HepG2 (cell line): ENCODE results near the gene PCED1B. TPM values are rescaled to one million over a fixed set of nuclear protein-coding genes. Genes with fewer than 3 reads are reported as not detected.
A peak's percentile ranks its signal among the peaks of the same experiment; 100 is the strongest.

Experiments used
- ATAC-seq: fragments of 200-7000 bp; cut with Tn5 transposase; 3 replicates; pipeline ENCODE4 v1.9.1; 2020; ENCODE audit warnings: mild to moderate bottlenecking, moderate library complexity
- BruUV-seq: library from RNA; stranded (reverse); fragments of 400-500 nt; replicated peaks from 2 replicates; lab custom pipeline; 2021; lab: Mats Ljungman, UMichigan
- CTCF ChIA-PET: fragments of 300-600 bp; formaldehyde crosslinking; extraction: SDS; loops from one replicate; lab custom pipeline; 2021; ENCODE audit warnings: low total read pairs, inconsistent platforms, low intra/inter-chr PET ratio; lab: Yijun Ruan, JAX
- POLR2A ChIA-PET: fragments of 350-600 bp; sonication (Branson Sonifier 250); formaldehyde crosslinking; loops from one replicate; lab custom pipeline; 2020; ENCODE audit warnings: antibody characterized with exemption, inconsistent platforms; lab: Yijun Ruan, JAX
- DNase-seq: peaks from one replicate; pipeline ENCODE4 v3.0.0-alpha.2; 2015; ENCODE audit warnings: low spot score
- FAIRE-seq: peaks from 3 replicates; lab custom pipeline; 2011; peaks lifted over from hg19 to GRCh38; lab: Jason Lieb, UNC
- H2AFZ ChIP-seq: one replicate; pipeline ENCODE4 v1.6.1; 2011; ENCODE audit warnings: low read length, inconsistent platforms
- H3K27ac ChIP-seq: fragments of 300-600 bp; 3 replicates; pipeline ENCODE4 v1.8.0; 2011; ENCODE audit warnings: mixed run types, mild to moderate bottlenecking, mixed read lengths, low read length, inconsistent platforms; ENCODE audit not compliant: insufficient read depth; ENCODE audit errors: extremely low read length
- H3K27me3 ChIP-seq, 2 experiments: fragments of 200-600 bp in 1 of 2; 2 replicates in 1 of 2; 3 replicates in 1 of 2; pipeline versions ENCODE4 v1.6.0 to v1.8.0; 2011; ENCODE audit warnings: low read length in 2 of 2, mild to moderate bottlenecking in 2 of 2, moderate library complexity in 2 of 2, inconsistent platforms in 1 of 2; ENCODE audit not compliant: insufficient read depth in 2 of 2, control insufficient read depth in 1 of 2
- H3K36me3 ChIP-seq, 2 experiments: fragments of 200-600 bp in 1 of 2; replicated peaks in 1 of 2; 2 replicates in 1 of 2; 3 replicates in 1 of 2; pipeline versions ENCODE4 v1.5.1 to v1.8.0; 2011; ENCODE audit warnings: low read length in 2 of 2, inconsistent platforms in 1 of 2; ENCODE audit not compliant: insufficient read depth in 2 of 2, control insufficient read depth in 1 of 2
- H3K4me1 ChIP-seq: 2 replicates; pipeline ENCODE4 v1.5.1; 2012; ENCODE audit warnings: low read length, inconsistent platforms; ENCODE audit not compliant: insufficient read depth
- H3K4me2 ChIP-seq: 2 replicates; pipeline ENCODE4 v1.6.0; 2011; ENCODE audit warnings: low read depth, low read length, inconsistent platforms
- H3K4me3 ChIP-seq, 3 experiments: fragments of 200-600 bp in 1 of 3; sonication (generic), shearing (Covaris generic) in 1 of 3; replicated peaks in 1 of 3; 2 replicates each; pipeline ENCODE4 v1.5.1; 2011 to 2016; ENCODE audit warnings: low read length in 3 of 3, inconsistent platforms in 2 of 3, low read depth in 2 of 3, mild to moderate bottlenecking in 2 of 3, control low read depth in 1 of 3, mixed read lengths in 1 of 3; ENCODE audit not compliant: insufficient read depth in 1 of 3
- H3K79me2 ChIP-seq: one replicate; pipeline ENCODE4 v1.6.1; 2011; ENCODE audit warnings: low read length, inconsistent platforms; ENCODE audit not compliant: insufficient read depth
- H3K9ac ChIP-seq: 2 replicates; pipeline ENCODE4 v1.6.0; 2011; ENCODE audit warnings: mild to moderate bottlenecking, low read depth, low read length, inconsistent platforms; ENCODE audit not compliant: insufficient read depth
- H3K9me3 ChIP-seq: 2 replicates; pipeline ENCODE4 v1.5.1; 2012; ENCODE audit warnings: mild to moderate bottlenecking, low read length
- H4K20me1 ChIP-seq: 2 replicates; pipeline ENCODE4 v1.6.0; 2011; ENCODE audit warnings: inconsistent platforms, mild to moderate bottlenecking, low read length, moderate library complexity; ENCODE audit not compliant: insufficient read depth
- HNRNPL ChIP-seq: fragments of 200-400 bp; formaldehyde crosslinking; IDR thresholded peaks from 2 replicates; pipeline ENCODE4 v1.6.1; 2017; ENCODE audit warnings: mild to moderate bottlenecking, low read depth, low read length
- NFE2L2 ChIP-seq: fragments of 150-350 bp; IDR thresholded peaks from 2 replicates; pipeline ENCODE4 v1.6.1; 2014; ENCODE audit warnings: low read length
- PBX3 ChIP-seq: sonication (generic); formaldehyde crosslinking; IDR thresholded peaks from 2 replicates; pipeline ENCODE4 v1.8.1; 2023; ENCODE audit warnings: missing genetic modification reagents, inconsistent platforms, borderline replicate concordance
- WGBS: methylation state at CpG from one replicate; pipeline ENCODE4 v1.1.6; 2017; ENCODE audit warnings: low lambda C conversion rate; 5-methylcytosine and 5-hydroxymethylcytosine counted together
- in situ Hi-C: cut with HindIII; loops from 2 replicates; pipeline ENCODE4 v1.10.0; 2017; ENCODE audit warnings: low pct_unique_long_range_greater_than_20kb; ENCODE audit not compliant: extremely low pct_ligation_motif_present
- intact Hi-C: fragments of 100-400 bp; cut with micrococcal nuclease; formaldehyde crosslinking; loops from one replicate; pipeline ENCODE4 v1.10.0; 2022; ENCODE audit not compliant: unreplicated experiment
- polyA plus RNA-seq, 8 experiments: library from polyadenylated mRNA; depleted of rRNA in 3 of 8; stranded (reverse) in 7 of 8; unstranded in 1 of 8; fragments of >200 nt; fragmentation: Illumina TruSeq in 4 of 8; extraction: Trizol in 4 of 8; gene quantifications; 2 replicates each; pipeline versions ENCODE4 v1.2.1 to v1.2.3, GENCODE V29; 2011 to 2016; ENCODE audit warnings: low read depth in 4 of 8, missing spikeins in 1 of 8, mixed read lengths in 1 of 8; ENCODE audit not compliant: insufficient read depth in 1 of 8
- total RNA-seq, 5 experiments: library from RNA; depleted of rRNA; stranded (reverse); fragments of >200 nt; fragmentation: Illumina TruSeq; extraction: Trizol; gene quantifications; 2 replicates each; pipeline ENCODE4 v1.2.3, GENCODE V29; 2016; ENCODE audit warnings: low read depth in 1 of 5

PCED1B gene
- total and polyA plus RNA-seq, 2 of the 13 experiments (the other 11 are each of a cell fraction or from before 2014, with no cell fraction given): 0.11 to 0.37 TPM

DNA sequence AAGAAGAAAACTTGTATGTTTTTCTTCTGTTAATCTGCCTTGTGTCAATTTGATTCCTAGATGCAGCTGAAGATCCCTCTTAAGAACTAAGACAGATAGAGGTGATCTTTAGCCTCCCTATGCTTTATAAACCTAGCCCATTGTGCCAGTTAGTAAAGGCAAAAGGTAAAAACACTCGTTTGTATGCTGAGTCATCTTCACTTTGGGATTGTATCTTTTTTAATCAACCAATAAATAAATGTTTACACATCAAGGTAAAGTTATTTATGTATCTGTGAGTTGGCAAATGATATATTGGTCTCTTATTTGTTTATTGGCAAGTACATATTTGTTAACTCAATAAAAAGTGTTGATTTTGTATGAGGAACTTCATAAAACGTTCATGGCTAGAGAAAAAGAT, 166.2 kb downstream of the PCED1B start:
- Histone ChIP-seq H3K27ac (no peak overlapping the region), H3K9ac (no peak overlapping the region), H3K79me2 (no peaks in the 10 kb centered on the region), H4K20me1 (no peaks in the 10 kb centered on the region), H3K27me3 (no peaks in the 10 kb centered on the region; a peak in 1 of 5 replicates), H3K36me3 (no peaks in the 10 kb centered on the region), H3K9me3 (no peaks in the 10 kb centered on the region), H2AFZ (no peak overlapping the region), H3K4me3 (no peak overlapping the region), H3K4me1 (no peaks in the 10 kb centered on the region), H3K4me2 (no peak overlapping the region)
- no peak for ATAC-seq
- intact Hi-C loops (no loop called here), in situ Hi-C loops (no loop called here)
- FAIRE-seq: no peak
- ChIA-PET POLR2A (no interaction called here), CTCF (no interaction called here)
- WGBS: 2% methylated on average over 2 of the region's 2 CpGs
- no TSS peak for BruUV-seq
- no peak for TF ChIP-seq PBX3
- TF ChIP-seq NFE2L2: 0 out of 2 replicates have a peak, but pooled peaks have one; percentile 24
- DNase-seq: no peak

GRCh38 chr12:47247418-47247817, 168.0 kb downstream of the PCED1B start:
- no peaks in the 10 kb centered on the region for H3K79me2 ChIP-seq
- intact Hi-C loops (no loop called here), in situ Hi-C loops (no loop called here)
- ChIA-PET POLR2A (no interaction called here), CTCF (no interaction called here)
- no peaks in the 10 kb centered on the region for H3K36me3 ChIP-seq
- H3K9ac ChIP-seq: no peak overlapping the region
- H3K27me3 ChIP-seq: no peaks in the 10 kb centered on the region
- 5% methylated on average over 1 of the region's 1 CpG for WGBS
- no peaks in the 10 kb centered on the region for H3K9me3 ChIP-seq
- FAIRE-seq (no peak), DNase-seq (no peak), ATAC-seq (no peak)
- no TSS peak for BruUV-seq
- no peaks in the 10 kb centered on the region for H4K20me1 ChIP-seq
- no peak overlapping the region for H3K27ac ChIP-seq
- TF ChIP-seq HNRNPL: no peak
- H3K4me3 ChIP-seq: no peak overlapping the region
- no peak overlapping the region for H3K4me2 ChIP-seq
- H3K4me1 ChIP-seq: no peaks in the 10 kb centered on the region
- H2AFZ ChIP-seq: no peak overlapping the region
